HepG2 (cell line): Measurements from ENCODE around the gene EVI5.

Experiments
- EP300 ChIP-seq, 3 experiments: sonication (generic) in 1 of 3; formaldehyde crosslinking in 1 of 3; IDR thresholded peaks; 2 replicates each; pipeline versions ENCODE4 v1.5.1 to v1.6.1; 2011 to 2020; ENCODE audit warnings: low read depth in 2 of 3, low read length in 2 of 3, borderline replicate concordance in 1 of 3, improper control_type of control experiment in 1 of 3, mild to moderate bottlenecking in 1 of 3, missing genetic modification reagents in 1 of 3, moderate library complexity in 1 of 3
- STAT6 ChIP-seq: sonication (generic); formaldehyde crosslinking; IDR thresholded peaks from 2 replicates; pipeline ENCODE4 v1.4.0; 2020; ENCODE audit warnings: missing genetic modification reagents, mild to moderate bottlenecking, borderline replicate concordance
- TF ChIP-seq, protein P1 (sequence below): sonication (generic); formaldehyde crosslinking; IDR thresholded peaks from 2 replicates; pipeline ENCODE4 v1.5.0; 2020; ENCODE audit warnings: mild to moderate bottlenecking, missing genetic modification reagents, moderate library complexity

- TF ChIP-seq, protein P1, sequence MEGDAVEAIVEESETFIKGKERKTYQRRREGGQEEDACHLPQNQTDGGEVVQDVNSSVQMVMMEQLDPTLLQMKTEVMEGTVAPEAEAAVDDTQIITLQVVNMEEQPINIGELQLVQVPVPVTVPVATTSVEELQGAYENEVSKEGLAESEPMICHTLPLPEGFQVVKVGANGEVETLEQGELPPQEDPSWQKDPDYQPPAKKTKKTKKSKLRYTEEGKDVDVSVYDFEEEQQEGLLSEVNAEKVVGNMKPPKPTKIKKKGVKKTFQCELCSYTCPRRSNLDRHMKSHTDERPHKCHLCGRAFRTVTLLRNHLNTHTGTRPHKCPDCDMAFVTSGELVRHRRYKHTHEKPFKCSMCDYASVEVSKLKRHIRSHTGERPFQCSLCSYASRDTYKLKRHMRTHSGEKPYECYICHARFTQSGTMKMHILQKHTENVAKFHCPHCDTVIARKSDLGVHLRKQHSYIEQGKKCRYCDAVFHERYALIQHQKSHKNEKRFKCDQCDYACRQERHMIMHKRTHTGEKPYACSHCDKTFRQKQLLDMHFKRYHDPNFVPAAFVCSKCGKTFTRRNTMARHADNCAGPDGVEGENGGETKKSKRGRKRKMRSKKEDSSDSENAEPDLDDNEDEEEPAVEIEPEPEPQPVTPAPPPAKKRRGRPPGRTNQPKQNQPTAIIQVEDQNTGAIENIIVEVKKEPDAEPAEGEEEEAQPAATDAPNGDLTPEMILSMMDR (CRISPR knock-in tag) = no peak
- TF ChIP-seq STAT6 (CRISPR knock-in tag) (no peak), EP300 (IDR thresholded peaks at IDR 0.05; ENCODE audit: low read depth in 2 of 2, low read length in 2 of 2) (no peak), EP300 (CRISPR knock-in tag; IDR thresholded peaks at IDR 0.05; ENCODE audit: borderline replicate concordance) (no peak)
These were observed 146.4 kb downstream of the EVI5 start for GRCh38 chr1:92638498-92638897.
